GM19023 (cell line): ENCODE data around the gene TMEM82.

ENCODE experiments used
- ATAC-seq: cut with Tn5 transposase; IDR thresholded peaks from one replicate; pipeline ENCODE4 v1.9.1; 2021; ENCODE audit warnings: mild to moderate bottlenecking, moderate library complexity; ENCODE audit not compliant: unreplicated experiment

TMEM82 gene

GRCh38 chr1:15775706-15776105, 33.4 kb downstream of the TMEM82 start:
- ATAC-seq: no peak

GRCh38 chr1:15777909-15778707, 35.8 kb downstream of the TMEM82 start:
- ATAC-seq: no peak

- ATAC-seq: no peak
Observed at GRCh38 chr1:15785683-15786082, 43.4 kb downstream of the TMEM82 start.

- ATAC-seq: no peak
Observed at GRCh38 chr1:15786581-15786980, 44.3 kb downstream of the TMEM82 start.

GRCh38 chr1:15788624-15789301, 46.5 kb downstream of the TMEM82 start:
- ATAC-seq: no peak

- ATAC-seq: no peak
Observed at GRCh38 chr1:15796086-15796462, 53.8 kb downstream of the TMEM82 start.
